MM.1S (cell line): ENCODE measurements around the gene PCDHA11.

Source experiments
- EZH2 ChIP-seq: fragments of 300-600 bp; sonication (generic); optimal IDR thresholded peaks from 2 replicates; pipeline ENCODE3; 2017; ENCODE audit warnings: low read depth, mild to moderate bottlenecking, antibody characterized with exemption, low read length, mixed read lengths
- EZH2phosphoT487 ChIP-seq: fragments of 300-600 bp; sonication (generic); IDR thresholded peaks from 2 replicates; pipeline ENCODE4 v1.6.1; 2018; ENCODE audit warnings: antibody characterized with exemption, low read length
- TF ChIP-seq, protein P1 (sequence below): fragments of 300-600 bp; sonication (generic); IDR thresholded peaks from 2 replicates; pipeline ENCODE4 v1.5.1; 2016; ENCODE audit warnings: antibody characterized with exemption, low read length, mixed read lengths

DNA sequence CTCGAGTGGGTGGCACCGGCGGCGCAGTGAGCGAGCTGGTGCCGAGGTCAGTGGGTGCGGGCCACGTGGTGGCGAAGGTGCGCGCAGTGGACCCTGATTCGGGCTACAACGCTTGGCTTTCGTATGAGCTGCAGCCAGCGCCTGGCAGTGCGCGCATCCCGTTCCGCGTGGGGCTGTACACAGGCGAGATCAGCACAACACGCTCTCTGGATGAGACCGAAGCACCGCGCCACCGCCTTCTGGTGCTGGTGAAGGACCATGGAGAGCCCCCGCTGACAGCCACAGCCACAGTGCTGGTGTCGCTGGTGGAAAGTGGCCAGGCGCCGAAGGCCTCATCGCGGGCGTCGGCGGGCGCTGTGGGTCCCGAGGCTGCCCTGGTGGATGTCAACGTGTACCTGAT, 45.3 kb upstream of the PCDHA11 start:
- TF ChIP-seq, protein P1, sequence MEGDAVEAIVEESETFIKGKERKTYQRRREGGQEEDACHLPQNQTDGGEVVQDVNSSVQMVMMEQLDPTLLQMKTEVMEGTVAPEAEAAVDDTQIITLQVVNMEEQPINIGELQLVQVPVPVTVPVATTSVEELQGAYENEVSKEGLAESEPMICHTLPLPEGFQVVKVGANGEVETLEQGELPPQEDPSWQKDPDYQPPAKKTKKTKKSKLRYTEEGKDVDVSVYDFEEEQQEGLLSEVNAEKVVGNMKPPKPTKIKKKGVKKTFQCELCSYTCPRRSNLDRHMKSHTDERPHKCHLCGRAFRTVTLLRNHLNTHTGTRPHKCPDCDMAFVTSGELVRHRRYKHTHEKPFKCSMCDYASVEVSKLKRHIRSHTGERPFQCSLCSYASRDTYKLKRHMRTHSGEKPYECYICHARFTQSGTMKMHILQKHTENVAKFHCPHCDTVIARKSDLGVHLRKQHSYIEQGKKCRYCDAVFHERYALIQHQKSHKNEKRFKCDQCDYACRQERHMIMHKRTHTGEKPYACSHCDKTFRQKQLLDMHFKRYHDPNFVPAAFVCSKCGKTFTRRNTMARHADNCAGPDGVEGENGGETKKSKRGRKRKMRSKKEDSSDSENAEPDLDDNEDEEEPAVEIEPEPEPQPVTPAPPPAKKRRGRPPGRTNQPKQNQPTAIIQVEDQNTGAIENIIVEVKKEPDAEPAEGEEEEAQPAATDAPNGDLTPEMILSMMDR: no peak
- TF ChIP-seq EZH2: no peak
- no peak for TF ChIP-seq EZH2phosphoT487
